ENCODE results near the gene TAGLN3. TPM values are rescaled to one million over a fixed set of nuclear protein-coding genes. Genes with fewer than 3 reads are reported as not detected.
A peak's percentile ranks its signal among the peaks of the same experiment; 100 is the strongest.

The TAGLN3 gene
- total RNA-seq, 1 experiment from 2014 or later, result 0.37 TPM

GRCh38 chr3:112004669-112005068 lies 5.9 kb downstream of the TAGLN3 start:
- no peaks in the 10 kb centered on the region for H3K36me3 ChIP-seq (ENCODE audit: insufficient read depth, low read length, poor library complexity, severe bottlenecking)
- H3K4me3 ChIP-seq (ENCODE audit: low read depth, low read length, poor library complexity, severe bottlenecking), result no peak overlapping the region
- TF ChIP-seq CTCF (conservative IDR thresholded peaks at IDR 0.05; ENCODE audit: low read depth, low read length) (no peak), EZH2 (IDR thresholded peaks at IDR 0.05; ENCODE audit: borderline replicate concordance, low read depth, low read length, poor library complexity, severe bottlenecking) (no peak)
- no peak for DNase-seq (ENCODE audit: low spot score)
- peaks cover 18% of the 10 kb centered on the region for H3K4me1 ChIP-seq (ENCODE audit: insufficient read depth, low read length, poor library complexity, severe bottlenecking)
- H3K27me3 ChIP-seq (replicated peaks; ENCODE audit: insufficient read depth, low read depth, low read length, poor library complexity), result no peaks in the 10 kb centered on the region
- no TSS peak for BruUV-seq (replicated peaks)
- intact Hi-C loops (cut with micrococcal nuclease; ENCODE audit: unreplicated experiment), result no loop called here
- no peak overlapping the region for H3K27ac ChIP-seq (ENCODE audit: low read depth, low read length, poor library complexity, severe bottlenecking)
- ChIA-PET POLR2A (ENCODE audit: low non-redundant PET) (no interaction called here), CTCF (no interaction called here)
- H3K9me3 ChIP-seq (ENCODE audit: low read depth, low read length, poor library complexity, severe bottlenecking), result no peaks in the 10 kb centered on the region

GRCh38 chr3:112005091-112005672 lies 6.5 kb downstream of the TAGLN3 start:
- intact Hi-C loops (cut with micrococcal nuclease; ENCODE audit: unreplicated experiment), result no loop called here
- H3K4me1 ChIP-seq (ENCODE audit: insufficient read depth, low read length, poor library complexity, severe bottlenecking), result peaks cover 21% of the 10 kb centered on the region
- TF ChIP-seq CTCF (conservative IDR thresholded peaks at IDR 0.05; ENCODE audit: low read depth, low read length) (no peak), EZH2 (IDR thresholded peaks at IDR 0.05; ENCODE audit: borderline replicate concordance, low read depth, low read length, poor library complexity, severe bottlenecking) (no peak)
- H3K27me3 ChIP-seq (replicated peaks; ENCODE audit: insufficient read depth, low read depth, low read length, poor library complexity), result no peaks in the 10 kb centered on the region
- no peak overlapping the region for H3K4me3 ChIP-seq (ENCODE audit: low read depth, low read length, poor library complexity, severe bottlenecking)
- H3K9me3 ChIP-seq (ENCODE audit: low read depth, low read length, poor library complexity, severe bottlenecking), result no peaks in the 10 kb centered on the region
- BruUV-seq (replicated peaks), result no TSS peak
- POLR2A ChIA-PET (ENCODE audit: low non-redundant PET), result no interaction called here
- CTCF ChIA-PET, result no interaction called here
- no peaks in the 10 kb centered on the region for H3K36me3 ChIP-seq (ENCODE audit: insufficient read depth, low read length, poor library complexity, severe bottlenecking)
- no peak overlapping the region for H3K27ac ChIP-seq (ENCODE audit: low read depth, low read length, poor library complexity, severe bottlenecking)
- no peak for DNase-seq (ENCODE audit: low spot score)

- no TSS peak for BruUV-seq (replicated peaks)
- DNase-seq (ENCODE audit: low spot score), result peak; percentile 55
- POLR2A ChIA-PET (ENCODE audit: low non-redundant PET), result no interaction called here
- Histone ChIP-seq H3K27me3 (replicated peaks; ENCODE audit: insufficient read depth, low read depth, low read length, poor library complexity) (no peaks in the 10 kb centered on the region), H3K36me3 (ENCODE audit: insufficient read depth, low read length, poor library complexity, severe bottlenecking) (no peaks in the 10 kb centered on the region), H3K27ac (ENCODE audit: low read depth, low read length, poor library complexity, severe bottlenecking) (no peak overlapping the region), H3K4me3 (ENCODE audit: low read depth, low read length, poor library complexity, severe bottlenecking) (no peak overlapping the region), H3K9me3 (ENCODE audit: low read depth, low read length, poor library complexity, severe bottlenecking) (no peaks in the 10 kb centered on the region), H3K4me1 (ENCODE audit: insufficient read depth, low read length, poor library complexity, severe bottlenecking) (peaks cover 31% of the 10 kb centered on the region)
- intact Hi-C loops (cut with micrococcal nuclease; ENCODE audit: unreplicated experiment), result no loop called here
- no peak for TF ChIP-seq EZH2 (IDR thresholded peaks at IDR 0.05; ENCODE audit: borderline replicate concordance, low read depth, low read length, poor library complexity, severe bottlenecking)
- no peak for TF ChIP-seq CTCF (conservative IDR thresholded peaks at IDR 0.05; ENCODE audit: low read depth, low read length)
- CTCF ChIA-PET, result interaction anchor here (0.9 to 1.0 kb wide), 2 partner anchors 19 to 292 kb away, joined by 3 read pairs; no protein-coding TSS in a partner anchor
Observed at GRCh38 chr3:112007633-112008032, 8.9 kb downstream of the TAGLN3 start.
